ENCODE measurements around the gene CCSER1.
"Not testable (repeated sequence)": the region's sequence is repeated elsewhere in the genome, so short reads cannot be mapped to it uniquely, and the experiment has no call there.

CCSER1 gene

GRCh38 chr4:91092398-91092980 lies 965.3 kb downstream of the CCSER1 start:
- no peak for DNase-seq

DNA sequence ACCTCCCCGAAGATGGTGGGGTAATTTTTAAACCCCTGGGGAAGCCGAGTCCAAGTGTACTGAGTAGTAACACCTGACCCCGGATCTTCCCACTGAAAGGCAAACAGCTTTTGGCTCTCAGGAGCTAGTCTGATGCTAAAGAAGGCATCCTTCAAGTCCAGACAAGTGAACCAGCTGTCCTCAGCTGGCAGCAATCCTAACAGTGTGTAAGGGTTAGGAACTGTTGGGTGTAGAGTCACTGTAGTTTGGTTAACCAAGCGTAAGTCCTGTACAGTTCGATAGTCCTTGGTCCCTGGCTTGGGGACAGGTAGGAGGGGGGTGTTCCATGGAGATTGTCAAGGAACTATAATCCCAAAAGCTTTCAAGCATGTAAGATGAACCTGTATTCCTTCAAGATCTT lies 967.0 kb downstream of the CCSER1 start:
- not testable (repeated sequence) for DNase-seq

DNA sequence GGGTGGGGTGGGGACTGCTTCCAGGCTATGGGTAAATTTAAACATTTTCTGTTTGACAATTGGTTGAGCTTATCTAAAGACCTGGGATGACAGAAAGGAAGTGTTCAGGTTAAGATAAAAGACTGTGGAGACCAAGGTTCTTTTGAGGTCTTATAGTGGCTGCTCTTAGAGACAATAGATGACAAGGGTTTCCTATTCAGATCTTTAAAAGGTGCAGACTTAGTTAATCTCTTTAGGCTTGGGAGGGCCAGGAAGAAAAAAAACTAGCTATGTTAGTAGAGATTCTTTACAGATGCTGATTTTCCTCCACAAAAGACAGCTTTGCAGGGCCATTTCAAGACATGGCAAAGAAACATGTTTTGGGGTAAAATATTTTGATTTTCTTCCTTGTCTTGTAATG lies 972.5 kb downstream of the CCSER1 start:
- DNase-seq: no peak

GRCh38 chr4:91108751-91109150 lies 981.6 kb downstream of the CCSER1 start:
- DNase-seq: no peak

- no peak for DNase-seq
These were observed 984.4 kb downstream of the CCSER1 start for GRCh38 chr4:91111556-91111955.

GRCh38 chr4:91113130-91113706 lies 986.0 kb downstream of the CCSER1 start:
- no peak for DNase-seq

- no peak for DNase-seq
These were observed 987.2 kb downstream of the CCSER1 start for GRCh38 chr4:91114386-91114785.

DNA sequence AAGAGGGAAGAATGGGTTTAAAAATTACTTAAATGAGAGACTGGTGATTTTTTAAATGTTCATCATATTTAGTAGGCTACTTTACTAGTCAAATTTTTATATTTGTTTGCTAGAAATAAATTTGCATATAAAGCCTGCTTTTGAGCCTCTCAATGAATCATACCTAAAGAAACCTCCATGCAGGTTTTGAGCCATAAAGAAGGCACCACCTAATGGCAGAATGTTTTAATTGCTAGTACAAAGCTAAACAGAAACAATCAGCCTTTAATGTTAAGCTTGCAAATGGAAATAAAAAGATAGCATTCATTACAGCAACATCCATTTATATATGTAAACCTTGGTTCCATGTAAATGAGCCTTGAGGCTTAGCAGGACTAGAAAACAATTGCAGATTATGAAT lies 989.7 kb downstream of the CCSER1 start:
- no peak for DNase-seq

- no peak for DNase-seq
These were observed 991.4 kb downstream of the CCSER1 start for GRCh38 chr4:91118597-91118996.

GRCh38 chr4:91123742-91124141 lies 996.5 kb downstream of the CCSER1 start:
- no peak for DNase-seq

GRCh38 chr4:91127192-91127591 lies 1000.0 kb downstream of the CCSER1 start:
- DNase-seq: no peak

GRCh38 chr4:91127831-91128230 lies 1000.6 kb downstream of the CCSER1 start:
- no peak for DNase-seq

- DNase-seq: no peak
These were observed 1001.3 kb downstream of the CCSER1 start for GRCh38 chr4:91128519-91128918.

GRCh38 chr4:91147067-91147466 lies 1019.9 kb downstream of the CCSER1 start:
- DNase-seq: no peak

- DNase-seq: not testable (repeated sequence)
These were observed 1026.8 kb downstream of the CCSER1 start for GRCh38 chr4:91154041-91154440.

GRCh38 chr4:91167864-91168653 lies 1040.9 kb downstream of the CCSER1 start:
- not testable (repeated sequence) for DNase-seq

- DNase-seq: no peak
These were observed 1043.6 kb downstream of the CCSER1 start for GRCh38 chr4:91170768-91171167.

GRCh38 chr4:91171217-91171616 lies 1044.0 kb downstream of the CCSER1 start:
- no peak for DNase-seq

- DNase-seq: not testable (repeated sequence)
These were observed 1057.9 kb downstream of the CCSER1 start for GRCh38 chr4:91185061-91185460.

DNA sequence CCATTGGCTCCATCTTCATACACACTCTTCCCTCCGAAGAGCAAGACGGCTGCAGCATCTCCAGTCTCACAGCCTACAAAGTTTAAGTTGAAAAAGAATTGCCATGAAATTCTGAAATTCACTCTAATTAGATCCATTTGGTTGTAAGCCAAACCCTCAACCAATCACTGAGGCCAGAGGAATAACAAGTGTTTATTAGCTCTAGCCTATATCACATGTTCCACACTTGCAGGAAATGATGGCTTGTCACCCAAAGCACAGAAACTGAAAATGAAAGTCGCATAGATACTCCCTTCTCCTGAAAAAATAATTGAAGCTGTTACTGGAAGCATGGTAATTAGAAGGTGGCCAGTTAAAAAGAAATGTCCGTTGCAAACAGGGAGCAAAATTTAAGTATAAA lies 1071.8 kb downstream of the CCSER1 start:
- DNase-seq: no peak

DNA sequence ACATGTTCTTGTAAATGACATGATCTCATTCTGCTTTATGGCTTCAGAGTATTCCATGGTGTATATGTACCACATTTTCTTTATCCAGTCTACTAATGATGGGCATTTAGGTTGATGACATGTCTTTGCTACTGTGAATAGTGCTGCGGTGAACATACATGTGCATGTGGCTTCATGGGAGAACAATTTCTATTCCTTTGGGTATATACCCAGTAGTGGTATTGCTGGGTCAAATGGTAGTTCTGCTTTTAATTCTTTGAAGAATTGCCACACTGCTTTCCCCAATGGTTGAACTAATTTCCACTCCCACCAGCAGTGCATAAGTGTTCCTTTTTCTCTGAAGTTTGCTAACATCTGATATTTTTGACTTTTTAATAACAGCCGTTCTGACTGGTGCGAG lies 1080.3 kb downstream of the CCSER1 start:
- DNase-seq: no peak

- no peak for DNase-seq
These were observed 1085.0 kb downstream of the CCSER1 start for GRCh38 chr4:91212211-91212610.

DNA sequence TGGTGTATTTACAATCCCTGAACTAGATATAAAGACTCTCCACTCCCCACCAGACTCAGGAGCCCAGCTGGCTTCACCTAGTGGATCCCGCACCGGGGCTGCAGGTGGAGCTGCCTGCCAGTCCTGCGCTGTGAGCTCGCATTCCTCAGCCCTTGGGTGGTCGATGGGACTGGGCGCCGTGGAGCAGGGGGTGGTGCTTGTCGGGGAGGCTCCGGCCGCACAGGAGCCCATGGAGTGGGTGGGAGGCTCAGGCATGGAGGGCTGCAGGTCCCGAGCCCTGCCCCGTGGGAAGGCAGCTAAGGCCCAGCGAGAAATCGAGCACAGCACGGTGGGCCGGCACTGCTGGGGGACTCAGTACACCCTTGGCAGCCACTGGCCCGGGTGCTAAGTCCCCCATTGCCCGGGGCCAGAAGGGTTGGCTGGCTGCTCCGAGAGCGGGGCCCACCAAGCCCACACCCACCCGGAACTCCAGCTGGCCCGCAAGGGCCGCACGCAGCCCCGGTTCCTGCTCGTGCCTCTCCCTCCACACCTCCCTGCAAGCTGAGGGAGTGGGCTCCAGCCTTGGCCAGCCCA lies 1090.7 kb downstream of the CCSER1 start:
- DNase-seq: not testable (repeated sequence)

DNA sequence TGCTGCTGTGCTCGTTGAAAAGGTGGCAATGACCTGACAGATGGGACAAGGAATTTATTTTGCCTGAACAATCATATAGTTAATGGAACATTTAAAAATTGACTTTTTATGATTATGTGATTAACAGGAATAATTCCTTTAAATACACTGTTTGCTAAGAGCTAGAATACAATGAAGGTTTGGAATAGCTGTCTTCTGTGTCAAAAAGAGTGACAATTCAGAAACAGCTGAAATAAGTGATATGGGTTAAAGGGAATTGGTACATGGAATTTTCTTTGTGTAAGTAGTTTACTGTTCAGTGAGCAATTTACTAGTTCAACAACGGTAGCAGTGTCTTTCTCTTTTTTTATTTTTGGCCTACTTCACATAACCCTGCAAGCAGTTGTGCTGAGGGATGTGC lies 1093.1 kb downstream of the CCSER1 start:
- DNase-seq: no peak
